A673 (cell line): ENCODE results near the gene PPP1R8. TPM values are rescaled to one million over a fixed set of nuclear protein-coding genes. Genes with fewer than 3 reads are reported as not detected.

Experiments
- BruUV-seq: library from RNA; stranded (reverse); fragments of 400-500 nt; replicated peaks from 2 replicates; lab custom pipeline; 2021; lab: Mats Ljungman, UMichigan
- CTCF ChIA-PET: fragments of 300-600 bp; sonication (Branson Sonifier 250); formaldehyde crosslinking; loops from one replicate; lab custom pipeline; 2022; ENCODE audit warnings: antibody characterized with exemption; lab: Charles Lee
- POLR2A ChIA-PET: fragments of 300-600 bp; sonication (Branson Sonifier 250); formaldehyde crosslinking; loops from one replicate; lab custom pipeline; 2022; ENCODE audit warnings: antibody characterized with exemption; ENCODE audit not compliant: low non-redundant PET; lab: Charles Lee
- DNase-seq: peaks from one replicate; pipeline ENCODE4 v3.0.0-alpha.2; 2015; ENCODE audit warnings: low spot score
- H3K27ac ChIP-seq: fragments of 200-600 bp; sonication (generic); 2 replicates; pipeline ENCODE4 v1.5.1; 2016; ENCODE audit warnings: mixed run types, low read depth, mild to moderate bottlenecking, mixed read lengths, antibody characterized with exemption, low read length; ENCODE audit not compliant: poor library complexity, severe bottlenecking
- H3K27me3 ChIP-seq: fragments of 200-600 bp; sonication (generic); replicated peaks from 2 replicates; pipeline ENCODE4 v1.6.1; 2017; ENCODE audit warnings: mixed run types, low read depth, mild to moderate bottlenecking, mixed read lengths, antibody characterized with exemption, low read length; ENCODE audit not compliant: insufficient read depth, poor library complexity
- H3K36me3 ChIP-seq: fragments of 200-600 bp; sonication (generic); 2 replicates; pipeline ENCODE4 v1.6.1; 2016; ENCODE audit warnings: mixed run types, mild to moderate bottlenecking, mixed read lengths, antibody characterized with exemption, low read length; ENCODE audit not compliant: insufficient read depth, poor library complexity, severe bottlenecking
- H3K4me1 ChIP-seq: fragments of 200-600 bp; sonication (generic); 2 replicates; pipeline ENCODE4 v1.6.1; 2017; ENCODE audit warnings: mixed run types, mild to moderate bottlenecking, mixed read lengths, antibody characterized with exemption, low read length; ENCODE audit not compliant: insufficient read depth, poor library complexity, severe bottlenecking
- H3K4me3 ChIP-seq: fragments of 200-600 bp; sonication (generic); 2 replicates; pipeline ENCODE4 v1.5.1; 2016; ENCODE audit warnings: low read depth, mixed run types, mild to moderate bottlenecking, mixed read lengths, low read length; ENCODE audit not compliant: poor library complexity, severe bottlenecking
- H3K9me3 ChIP-seq: fragments of 200-600 bp; sonication (generic); 2 replicates; pipeline ENCODE4 v1.6.1; 2016; ENCODE audit warnings: mixed run types, low read depth, mild to moderate bottlenecking, mixed read lengths, antibody characterized with exemption, low read length; ENCODE audit not compliant: poor library complexity, severe bottlenecking
- EZH2 ChIP-seq: fragments of 200-600 bp; sonication (generic); IDR thresholded peaks from 2 replicates; pipeline ENCODE4 v1.6.1; 2017; ENCODE audit warnings: borderline replicate concordance, low read depth, mild to moderate bottlenecking, mixed read lengths, antibody characterized with exemption, low read length; ENCODE audit not compliant: poor library complexity, severe bottlenecking
- intact Hi-C: fragments of 100-400 bp; cut with micrococcal nuclease; formaldehyde crosslinking; loops from one replicate; pipeline ENCODE4 v1.10.0; 2022; ENCODE audit not compliant: unreplicated experiment
- total RNA-seq: library from RNA; stranded (reverse); gene quantifications from 2 replicates; pipeline ENCODE4 v1.2.3, GENCODE V29; 2021
- TF ChIP-seq, protein P1 (sequence below): fragments of 300-800, 200-600 bp; sonication (generic); conservative IDR thresholded peaks from 2 replicates; pipeline ENCODE4 v1.5.1; 2017; ENCODE audit warnings: low read depth, mild to moderate bottlenecking, antibody characterized with exemption, low read length, moderate library complexity, mixed read lengths

Gene PPP1R8
- total RNA-seq, 1 experiment from 2014 or later, result 60.9 TPM

DNA sequence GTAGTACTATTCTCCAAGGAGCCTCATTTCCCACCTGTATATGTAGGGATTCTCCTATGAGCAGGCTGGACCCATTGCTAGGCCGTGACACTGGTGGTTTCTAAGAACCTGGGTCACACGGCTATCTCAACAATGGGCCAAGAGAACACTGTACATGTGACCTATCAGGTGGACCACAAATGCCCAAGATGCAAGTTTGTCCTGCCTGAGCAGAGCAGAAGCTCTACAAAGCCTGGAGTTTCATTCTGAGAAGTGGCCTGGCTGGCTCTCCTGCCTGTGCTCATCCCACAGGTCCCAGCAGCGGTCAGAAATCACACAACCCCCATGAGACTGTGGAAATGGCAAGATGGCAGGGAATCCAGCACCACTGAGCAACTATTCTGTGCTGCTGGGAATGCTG lies 58.9 kb downstream of the PPP1R8 start:
- Histone ChIP-seq H3K27me3 (no peaks in the 10 kb centered on the region), H3K27ac (no peak overlapping the region), H3K4me1 (no peaks in the 10 kb centered on the region), H3K9me3 (no peaks in the 10 kb centered on the region), H3K4me3 (no peak overlapping the region), H3K36me3 (peaks cover 42% of the 10 kb centered on the region)
- POLR2A ChIA-PET, result no interaction called here
- no TSS peak for BruUV-seq
- CTCF ChIA-PET, result no interaction called here
- TF ChIP-seq, protein P1, sequence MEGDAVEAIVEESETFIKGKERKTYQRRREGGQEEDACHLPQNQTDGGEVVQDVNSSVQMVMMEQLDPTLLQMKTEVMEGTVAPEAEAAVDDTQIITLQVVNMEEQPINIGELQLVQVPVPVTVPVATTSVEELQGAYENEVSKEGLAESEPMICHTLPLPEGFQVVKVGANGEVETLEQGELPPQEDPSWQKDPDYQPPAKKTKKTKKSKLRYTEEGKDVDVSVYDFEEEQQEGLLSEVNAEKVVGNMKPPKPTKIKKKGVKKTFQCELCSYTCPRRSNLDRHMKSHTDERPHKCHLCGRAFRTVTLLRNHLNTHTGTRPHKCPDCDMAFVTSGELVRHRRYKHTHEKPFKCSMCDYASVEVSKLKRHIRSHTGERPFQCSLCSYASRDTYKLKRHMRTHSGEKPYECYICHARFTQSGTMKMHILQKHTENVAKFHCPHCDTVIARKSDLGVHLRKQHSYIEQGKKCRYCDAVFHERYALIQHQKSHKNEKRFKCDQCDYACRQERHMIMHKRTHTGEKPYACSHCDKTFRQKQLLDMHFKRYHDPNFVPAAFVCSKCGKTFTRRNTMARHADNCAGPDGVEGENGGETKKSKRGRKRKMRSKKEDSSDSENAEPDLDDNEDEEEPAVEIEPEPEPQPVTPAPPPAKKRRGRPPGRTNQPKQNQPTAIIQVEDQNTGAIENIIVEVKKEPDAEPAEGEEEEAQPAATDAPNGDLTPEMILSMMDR, result no peak
- no peak for TF ChIP-seq EZH2
- no peak for DNase-seq
- intact Hi-C loops, result no loop called here

GRCh38 chr1:27891196-27891889 lies 60.8 kb downstream of the PPP1R8 start:
- H3K36me3 ChIP-seq, result peaks cover 56% of the 10 kb centered on the region
- POLR2A ChIA-PET, result no interaction called here
- CTCF ChIA-PET, result no interaction called here
- no TSS peak for BruUV-seq
- H3K4me1 ChIP-seq, result no peaks in the 10 kb centered on the region
- intact Hi-C loops, result no loop called here
- DNase-seq, result no peak
- no peaks in the 10 kb centered on the region for H3K9me3 ChIP-seq
- no peak overlapping the region for H3K4me3 ChIP-seq
- no peaks in the 10 kb centered on the region for H3K27me3 ChIP-seq
- H3K27ac ChIP-seq, result no peak overlapping the region
- no peak for TF ChIP-seq EZH2
- TF ChIP-seq, protein P1, result no peak

DNA sequence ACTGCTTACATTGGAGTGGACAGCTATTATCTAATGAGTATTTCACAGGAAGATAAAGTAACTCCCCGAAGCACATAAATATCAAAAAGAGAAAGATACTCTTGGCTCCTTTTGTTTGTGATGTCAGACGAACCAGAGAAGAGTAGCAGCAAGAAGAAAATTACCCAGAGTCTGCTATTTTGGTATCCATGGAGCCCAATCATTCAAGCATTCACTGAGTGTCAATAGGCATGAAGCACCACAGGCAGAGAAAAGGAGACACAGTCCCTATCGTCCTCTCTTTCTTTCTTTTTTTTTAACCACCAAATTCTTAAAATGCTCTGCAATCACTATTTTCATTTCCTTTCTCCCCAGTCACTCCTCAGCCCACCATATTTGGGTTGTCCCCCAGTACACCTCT lies 63.9 kb downstream of the PPP1R8 start:
- Histone ChIP-seq H3K9me3 (no peaks in the 10 kb centered on the region), H3K4me1 (no peaks in the 10 kb centered on the region), H3K4me3 (no peak overlapping the region), H3K27me3 (no peaks in the 10 kb centered on the region), H3K27ac (no peak overlapping the region), H3K36me3 (peaks cover 75% of the 10 kb centered on the region)
- DNase-seq, result no peak
- CTCF ChIA-PET, result interaction anchor here (0.6 kb wide), 1 partner anchor 63 kb away, joined by 4 read pairs; no protein-coding TSS in a partner anchor
- POLR2A ChIA-PET, result no interaction called here
- TF ChIP-seq EZH2, result no peak
- TF ChIP-seq, protein P1, result no peak
- BruUV-seq, result no TSS peak
- intact Hi-C loops, result no loop called here

Other genes with a start within 250 kb of the PPP1R8 start
- 33.2 and 34.2 TPM in 2 replicates for gene AHDC1, start 226.6 kb upstream of the PPP1R8 start, total RNA-seq
- gene FGR, start 195.6 kb upstream of the PPP1R8 start, total RNA-seq, result not detected in 2 replicates
- 18.7 and 19.4 TPM in 2 replicates for gene IFI6, start 158.6 kb upstream of the PPP1R8 start, total RNA-seq
- gene FAM76A, start 104.8 kb upstream of the PPP1R8 start, total RNA-seq, result 15.6 and 17.9 TPM in 2 replicates
- 22.5 and 24.5 TPM in 2 replicates for gene STX12, start 57.6 kb upstream of the PPP1R8 start, total RNA-seq
- 2.0 and 5.0 TPM in 2 replicates for gene THEMIS2, start 41.8 kb downstream of the PPP1R8 start, total RNA-seq
- gene RPA2, start 83.8 kb downstream of the PPP1R8 start, total RNA-seq, result 73.6 and 88.9 TPM in 2 replicates
- 0.61 and 0.62 TPM in 2 replicates for gene SMPDL3B, start 104.2 kb downstream of the PPP1R8 start, total RNA-seq
- gene XKR8, start 129.2 kb downstream of the PPP1R8 start, total RNA-seq, result 5.9 and 6.4 TPM in 2 replicates